Ascending aorta (tissue), 2 donors: Measurements from ENCODE around the gene MRGPRX2. TPM values are rescaled to one million over a fixed set of nuclear protein-coding genes. Genes with fewer than 3 reads are reported as not detected.

Experiments used
- DNase-seq, 2 donors: peaks; one replicate each; pipeline ENCODE4 v3.0.0-alpha.2; 2019; ENCODE audit warnings: low spot score in 2 of 2
- H3K27ac ChIP-seq, 2 donors: fragments of 200-600 bp; sonication (generic); one replicate each; pipeline ENCODE4 v1.5.1; 2016 to 2017; ENCODE audit warnings: mild to moderate bottlenecking in 1 of 2
- H3K27me3 ChIP-seq: fragments of 200-600 bp; sonication (generic); one replicate; pipeline ENCODE4 v1.5.1; 2017
- H3K36me3 ChIP-seq, 2 donors: fragments of 200-600 bp; sonication (generic); one replicate each; pipeline ENCODE4 v1.5.1; 2016
- H3K4me1 ChIP-seq, 2 donors: fragments of 200-600 bp; sonication (generic); one replicate each; pipeline ENCODE4 v1.5.1; 2016 to 2017; ENCODE audit warnings: mild to moderate bottlenecking in 1 of 2
- H3K4me3 ChIP-seq, 2 donors: fragments of 200-600 bp; sonication (generic); one replicate each; pipeline ENCODE4 v1.5.1; 2016 to 2017; ENCODE audit warnings: mild to moderate bottlenecking in 1 of 2
- H3K9me3 ChIP-seq, 2 donors: fragments of 200-600 bp; sonication (generic); one replicate each; pipeline ENCODE4 v1.5.1; 2016
- intact Hi-C: fragments of 100-400 bp; cut with DNase I; formaldehyde crosslinking; loops from one replicate; pipeline ENCODE4 v1.15.1; 2023
- total RNA-seq: library from RNA; depleted of rRNA; stranded (reverse); fragments of >200 nt; gene quantifications from one replicate; pipeline ENCODE4 v1.1.0, GENCODE V29; 2016
- TF ChIP-seq, protein P1 (sequence below), 3 experiments: fragments of 200-600 bp in 2 of 3; fragments of 450-650 bp in 1 of 3; sonication (generic) in 2 of 3; IDR thresholded peaks; one replicate each; pipeline ENCODE4 v1.5.1; 2016 to 2019; ENCODE audit warnings: antibody characterized with exemption in 3 of 3, mild to moderate bottlenecking in 1 of 3, moderate library complexity in 1 of 3

MRGPRX2 gene
- total RNA-seq, 1 donor from 2014 or later = not detected

DNA sequence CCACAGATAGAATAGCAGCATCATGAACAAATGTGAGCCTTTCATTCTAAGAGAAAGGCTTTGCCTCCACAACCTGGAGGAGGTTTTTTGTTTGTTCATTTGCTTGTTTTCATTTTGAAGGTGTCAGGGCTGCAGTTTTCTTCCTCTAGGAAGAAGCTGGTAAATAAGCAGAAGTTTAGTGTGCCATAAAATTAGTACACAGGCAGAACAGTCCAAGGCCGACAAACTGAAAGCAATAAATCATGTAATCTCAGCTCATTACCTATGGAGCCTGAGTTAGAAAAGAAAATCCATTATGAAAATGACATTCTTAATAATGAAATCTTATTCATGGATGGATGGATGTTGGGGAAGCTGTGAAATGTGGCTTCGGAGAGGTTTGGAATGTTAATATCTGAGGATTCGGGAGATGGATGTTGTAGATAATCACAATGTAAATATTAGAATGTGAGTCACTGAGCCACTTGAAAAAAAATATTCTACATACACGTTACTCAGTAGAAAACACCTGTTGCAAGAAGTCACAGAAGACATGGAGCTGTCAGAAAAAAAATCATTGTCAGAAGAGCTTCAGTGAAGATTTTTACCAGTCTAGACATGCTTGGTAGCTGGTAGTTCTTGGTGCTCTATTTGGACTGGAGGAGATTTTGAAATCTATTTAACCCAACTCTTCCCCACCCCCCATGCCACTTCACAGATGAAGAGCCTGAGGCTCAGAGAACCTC is 41.4 kb upstream of the MRGPRX2 start:
- intact Hi-C loops = no loop called here

DNA sequence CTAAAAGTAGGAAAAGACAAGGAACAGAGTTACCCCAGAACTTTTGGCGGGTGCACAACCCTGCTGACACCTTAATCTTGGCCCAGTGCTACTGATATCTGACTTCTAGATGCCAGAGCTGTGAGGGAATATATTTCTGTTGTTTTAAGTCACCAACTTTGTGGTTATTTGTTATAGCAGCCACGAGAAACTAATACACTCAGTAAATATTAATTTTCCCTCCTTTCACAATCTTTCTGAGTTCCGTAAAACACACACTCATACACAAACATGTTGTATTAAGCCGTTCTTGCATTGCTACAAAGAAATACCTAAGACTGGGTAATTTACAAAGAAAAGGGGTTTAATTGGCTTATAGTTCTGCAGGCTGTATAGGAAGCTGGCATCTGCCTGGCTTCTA is 40.4 kb upstream of the MRGPRX2 start:
- Histone ChIP-seq H3K4me3 (no peak overlapping the region), H3K9me3 (no peaks in the 10 kb centered on the region), H3K27me3 (no peaks in the 10 kb centered on the region), H3K4me1 (no peaks in the 10 kb centered on the region), H3K36me3 (no peaks in the 10 kb centered on the region), H3K27ac (no peak overlapping the region)
- intact Hi-C loops = no loop called here
- TF ChIP-seq, protein P1, sequence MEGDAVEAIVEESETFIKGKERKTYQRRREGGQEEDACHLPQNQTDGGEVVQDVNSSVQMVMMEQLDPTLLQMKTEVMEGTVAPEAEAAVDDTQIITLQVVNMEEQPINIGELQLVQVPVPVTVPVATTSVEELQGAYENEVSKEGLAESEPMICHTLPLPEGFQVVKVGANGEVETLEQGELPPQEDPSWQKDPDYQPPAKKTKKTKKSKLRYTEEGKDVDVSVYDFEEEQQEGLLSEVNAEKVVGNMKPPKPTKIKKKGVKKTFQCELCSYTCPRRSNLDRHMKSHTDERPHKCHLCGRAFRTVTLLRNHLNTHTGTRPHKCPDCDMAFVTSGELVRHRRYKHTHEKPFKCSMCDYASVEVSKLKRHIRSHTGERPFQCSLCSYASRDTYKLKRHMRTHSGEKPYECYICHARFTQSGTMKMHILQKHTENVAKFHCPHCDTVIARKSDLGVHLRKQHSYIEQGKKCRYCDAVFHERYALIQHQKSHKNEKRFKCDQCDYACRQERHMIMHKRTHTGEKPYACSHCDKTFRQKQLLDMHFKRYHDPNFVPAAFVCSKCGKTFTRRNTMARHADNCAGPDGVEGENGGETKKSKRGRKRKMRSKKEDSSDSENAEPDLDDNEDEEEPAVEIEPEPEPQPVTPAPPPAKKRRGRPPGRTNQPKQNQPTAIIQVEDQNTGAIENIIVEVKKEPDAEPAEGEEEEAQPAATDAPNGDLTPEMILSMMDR (IDR thresholded peaks at IDR 0.05) = no peak
- DNase-seq = no peak

More for the DNA sequence above, 41.4 kb upstream of the MRGPRX2 start:
- Histone ChIP-seq H3K4me1 (no peaks in the 10 kb centered on the region), H3K27ac (no peak overlapping the region), H3K27me3 (no peaks in the 10 kb centered on the region), H3K36me3 (no peaks in the 10 kb centered on the region), H3K4me3 (no peak overlapping the region), H3K9me3 (no peaks in the 10 kb centered on the region)
- TF ChIP-seq, protein P1 (IDR thresholded peaks at IDR 0.05) = no peak
- DNase-seq = no peak

DNA sequence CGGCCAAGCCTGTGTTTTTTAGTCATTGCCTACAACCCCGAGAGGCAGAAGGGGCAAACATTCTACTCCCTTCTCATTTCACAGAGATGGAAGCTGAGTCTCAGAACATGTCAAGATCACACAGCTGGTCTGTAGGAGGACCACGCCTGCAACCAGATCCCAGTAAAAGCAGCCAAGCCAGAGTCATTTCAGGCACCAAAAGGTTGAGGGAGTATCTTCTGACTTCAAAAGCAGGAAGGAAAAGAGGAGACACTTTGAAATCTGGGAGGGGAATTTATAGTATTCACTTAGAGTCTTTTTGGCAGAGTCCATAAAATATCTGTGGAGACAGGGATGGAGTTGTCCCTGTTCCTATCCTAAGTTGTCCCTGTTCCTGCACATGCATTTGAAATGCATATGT is 38.6 kb upstream of the MRGPRX2 start:
- no peak for DNase-seq
- H3K27ac ChIP-seq = no peak overlapping the region
- H3K27me3 ChIP-seq = no peaks in the 10 kb centered on the region
- TF ChIP-seq, protein P1 (IDR thresholded peaks at IDR 0.05) = no peak
- H3K4me1 ChIP-seq = no peaks in the 10 kb centered on the region
- no peaks in the 10 kb centered on the region for H3K9me3 ChIP-seq
- no peaks in the 10 kb centered on the region for H3K36me3 ChIP-seq
- H3K4me3 ChIP-seq = no peak overlapping the region
- intact Hi-C loops = no loop called here

DNA sequence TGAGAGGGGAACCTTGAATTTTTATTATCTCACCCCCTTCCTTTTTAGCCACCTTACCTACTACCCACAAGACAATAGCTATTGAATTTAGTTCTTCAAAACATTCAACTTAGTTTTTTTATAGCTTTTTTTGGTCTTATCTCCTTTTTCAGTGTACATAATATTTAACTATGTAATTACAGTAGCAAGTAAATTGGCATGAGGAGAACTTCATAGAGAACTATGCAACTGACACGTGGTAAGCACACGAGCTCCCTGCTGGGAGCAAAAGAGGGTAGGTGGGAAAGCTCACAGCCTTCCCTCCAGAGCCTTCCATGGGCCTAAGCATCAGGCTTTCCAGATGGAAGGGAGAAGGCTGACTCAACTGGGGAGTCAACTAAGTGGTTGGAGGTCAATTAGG is 34.3 kb upstream of the MRGPRX2 start:
- H3K4me1 ChIP-seq = no peaks in the 10 kb centered on the region
- intact Hi-C loops = no loop called here
- no peaks in the 10 kb centered on the region for H3K27me3 ChIP-seq
- TF ChIP-seq, protein P1 (IDR thresholded peaks at IDR 0.05) = no peak
- no peaks in the 10 kb centered on the region for H3K36me3 ChIP-seq
- no peaks in the 10 kb centered on the region for H3K9me3 ChIP-seq
- no peak overlapping the region for H3K27ac ChIP-seq
- DNase-seq = no peak
- no peak overlapping the region for H3K4me3 ChIP-seq

DNA sequence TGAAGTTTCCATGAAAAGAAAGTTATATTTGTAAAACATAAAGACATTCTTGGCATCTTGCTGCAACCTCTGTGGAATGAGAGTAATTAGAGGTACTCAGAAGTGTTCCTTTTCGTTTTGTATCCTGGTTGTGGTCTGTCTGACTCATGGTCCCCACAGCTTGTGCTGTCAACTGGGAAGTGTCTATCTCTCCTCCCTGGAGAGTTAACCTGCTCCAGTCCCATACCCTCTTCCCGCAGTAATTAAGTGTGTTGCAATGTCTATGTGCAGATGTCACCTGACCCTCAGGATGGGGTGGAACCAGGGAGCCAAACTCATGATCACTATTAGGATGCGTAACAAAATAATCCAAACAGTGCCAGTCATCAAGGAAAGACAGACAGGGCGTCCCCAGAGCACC is 33.5 kb upstream of the MRGPRX2 start:
- Histone ChIP-seq H3K4me3 (no peak overlapping the region), H3K9me3 (no peaks in the 10 kb centered on the region), H3K27me3 (no peaks in the 10 kb centered on the region), H3K36me3 (no peaks in the 10 kb centered on the region), H3K4me1 (no peaks in the 10 kb centered on the region), H3K27ac (no peak overlapping the region)
- TF ChIP-seq, protein P1 (IDR thresholded peaks at IDR 0.05) = no peak
- intact Hi-C loops = no loop called here
- no peak for DNase-seq
